Measurements from ENCODE around the gene USP33.

USP33 gene

DNA sequence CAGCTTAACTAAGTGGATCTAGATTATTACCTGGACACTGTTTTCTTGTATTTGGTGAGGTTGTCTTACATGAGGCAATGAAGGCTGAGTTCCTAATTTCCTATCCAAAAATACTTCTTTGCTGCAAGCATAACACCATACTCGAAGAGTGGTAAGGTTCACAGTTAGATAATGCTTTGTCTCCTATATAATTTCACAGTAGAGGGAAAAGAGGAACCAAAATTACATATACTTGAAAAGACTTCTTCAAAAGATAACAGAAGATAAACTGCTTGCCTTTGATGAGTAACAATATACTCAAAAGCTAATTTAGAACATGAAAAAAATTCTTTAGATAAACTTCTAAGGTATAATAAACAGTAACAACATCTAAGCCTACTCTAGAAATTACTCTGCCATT lies 20.4 kb downstream of the USP33 start:
- TF ChIP-seq, protein P1, sequence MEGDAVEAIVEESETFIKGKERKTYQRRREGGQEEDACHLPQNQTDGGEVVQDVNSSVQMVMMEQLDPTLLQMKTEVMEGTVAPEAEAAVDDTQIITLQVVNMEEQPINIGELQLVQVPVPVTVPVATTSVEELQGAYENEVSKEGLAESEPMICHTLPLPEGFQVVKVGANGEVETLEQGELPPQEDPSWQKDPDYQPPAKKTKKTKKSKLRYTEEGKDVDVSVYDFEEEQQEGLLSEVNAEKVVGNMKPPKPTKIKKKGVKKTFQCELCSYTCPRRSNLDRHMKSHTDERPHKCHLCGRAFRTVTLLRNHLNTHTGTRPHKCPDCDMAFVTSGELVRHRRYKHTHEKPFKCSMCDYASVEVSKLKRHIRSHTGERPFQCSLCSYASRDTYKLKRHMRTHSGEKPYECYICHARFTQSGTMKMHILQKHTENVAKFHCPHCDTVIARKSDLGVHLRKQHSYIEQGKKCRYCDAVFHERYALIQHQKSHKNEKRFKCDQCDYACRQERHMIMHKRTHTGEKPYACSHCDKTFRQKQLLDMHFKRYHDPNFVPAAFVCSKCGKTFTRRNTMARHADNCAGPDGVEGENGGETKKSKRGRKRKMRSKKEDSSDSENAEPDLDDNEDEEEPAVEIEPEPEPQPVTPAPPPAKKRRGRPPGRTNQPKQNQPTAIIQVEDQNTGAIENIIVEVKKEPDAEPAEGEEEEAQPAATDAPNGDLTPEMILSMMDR (IDR thresholded peaks at IDR 0.05; ENCODE audit: borderline replicate concordance, control extremely low read depth, extremely low read depth, insufficient read depth, missing control alignments) = no peak
- DNase-seq (ENCODE audit: low spot score) = no peak
- in situ Hi-C loops (cut with MboI; ENCODE audit: low sequenced_read_pairs, unreplicated experiment) = no loop called here

DNA sequence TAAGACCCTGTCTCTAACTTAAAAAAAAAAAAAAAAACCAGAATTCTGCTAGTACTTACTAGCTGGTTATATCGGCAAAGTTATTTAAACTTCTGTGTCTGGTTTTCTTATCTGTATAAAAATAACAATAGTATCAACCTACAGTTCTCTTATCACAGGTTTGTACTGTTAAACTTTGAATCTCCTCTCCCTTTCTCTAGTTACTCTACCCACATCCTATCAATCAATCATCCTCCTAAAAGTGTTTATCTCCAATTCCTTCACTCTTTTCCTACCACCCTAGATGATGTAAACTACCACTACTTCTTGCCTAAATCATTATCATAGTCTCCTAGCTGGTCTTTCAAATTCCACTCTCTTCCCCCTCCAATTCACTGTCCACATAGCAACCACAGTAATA lies 27.6 kb downstream of the USP33 start:
- DNase-seq (ENCODE audit: low spot score) = no peak
- in situ Hi-C loops (cut with MboI; ENCODE audit: low sequenced_read_pairs, unreplicated experiment) = no loop called here
- TF ChIP-seq, protein P1 (IDR thresholded peaks at IDR 0.05; ENCODE audit: borderline replicate concordance, control extremely low read depth, extremely low read depth, insufficient read depth, missing control alignments) = no peak

DNA sequence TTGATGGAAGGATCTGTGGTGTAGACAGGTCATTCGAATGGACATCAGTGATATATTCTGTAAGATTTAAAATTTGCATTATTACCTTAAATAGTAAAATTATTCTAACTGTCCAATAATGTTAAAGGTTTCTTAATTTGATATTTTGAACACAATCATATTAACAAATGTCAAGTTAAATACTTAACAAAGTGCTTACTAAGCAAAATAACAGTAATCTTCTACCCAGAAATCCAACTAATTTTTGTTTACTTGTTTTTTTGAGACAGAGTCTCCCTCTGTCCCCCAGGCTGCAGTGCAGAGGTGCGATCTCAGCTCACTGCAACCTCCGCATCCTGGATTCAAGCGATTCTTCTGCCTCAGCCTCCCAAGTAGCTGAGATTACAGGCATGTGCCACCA lies 33.9 kb downstream of the USP33 start:
- no peak for DNase-seq (ENCODE audit: low spot score)
- in situ Hi-C loops (cut with MboI; ENCODE audit: low sequenced_read_pairs, unreplicated experiment) = loop anchor here (10.0 kb wide), 1 partner anchor 61 kb away; no protein-coding TSS in a partner anchor
- TF ChIP-seq, protein P1 (IDR thresholded peaks at IDR 0.05; ENCODE audit: borderline replicate concordance, control extremely low read depth, extremely low read depth, insufficient read depth, missing control alignments) = no peak

DNA sequence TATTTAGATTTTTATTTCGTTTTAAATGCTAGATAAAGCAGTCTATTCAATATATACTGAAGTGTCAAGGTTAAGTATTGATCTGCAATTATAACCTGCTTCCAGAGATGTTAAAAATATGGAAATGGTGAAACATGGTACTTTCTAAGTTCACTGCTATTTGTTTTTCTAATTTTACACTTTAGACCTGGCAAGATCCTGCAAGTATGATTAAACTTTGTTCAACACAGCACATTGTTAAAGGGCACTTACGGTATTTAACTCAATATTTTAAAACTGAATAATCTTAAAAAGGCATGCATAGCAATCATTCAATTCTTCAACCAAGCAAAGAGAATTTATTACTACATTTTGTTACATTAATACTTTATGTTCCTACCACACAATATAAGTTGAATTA lies 41.5 kb downstream of the USP33 start:
- DNase-seq (ENCODE audit: low spot score) = no peak
- TF ChIP-seq, protein P1 (IDR thresholded peaks at IDR 0.05; ENCODE audit: borderline replicate concordance, control extremely low read depth, extremely low read depth, insufficient read depth, missing control alignments) = no peak
- in situ Hi-C loops (cut with MboI; ENCODE audit: low sequenced_read_pairs, unreplicated experiment) = no loop called here

DNA sequence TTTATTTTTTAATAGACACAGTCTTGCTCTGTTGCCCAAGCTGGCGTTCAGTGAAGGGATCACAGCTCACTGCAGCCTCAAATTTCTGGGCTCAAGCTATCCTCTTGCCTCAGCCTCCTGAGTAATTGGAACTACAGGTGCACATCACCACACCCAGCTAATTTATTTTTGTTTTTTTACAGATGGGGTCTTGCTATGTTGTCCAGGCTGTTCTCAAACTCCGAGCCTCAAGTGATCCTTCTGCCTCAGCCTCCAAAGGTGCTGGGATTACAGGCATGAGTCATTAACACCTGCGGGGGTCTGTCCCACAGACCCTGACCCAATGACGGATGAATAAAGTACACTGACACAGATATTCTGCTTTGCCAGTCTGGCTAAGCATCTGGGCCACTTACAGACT lies 43.6 kb downstream of the USP33 start:
- in situ Hi-C loops (cut with MboI; ENCODE audit: low sequenced_read_pairs, unreplicated experiment) = no loop called here
- TF ChIP-seq, protein P1 (IDR thresholded peaks at IDR 0.05; ENCODE audit: borderline replicate concordance, control extremely low read depth, extremely low read depth, insufficient read depth, missing control alignments) = no peak
- DNase-seq (ENCODE audit: low spot score) = no peak

DNA sequence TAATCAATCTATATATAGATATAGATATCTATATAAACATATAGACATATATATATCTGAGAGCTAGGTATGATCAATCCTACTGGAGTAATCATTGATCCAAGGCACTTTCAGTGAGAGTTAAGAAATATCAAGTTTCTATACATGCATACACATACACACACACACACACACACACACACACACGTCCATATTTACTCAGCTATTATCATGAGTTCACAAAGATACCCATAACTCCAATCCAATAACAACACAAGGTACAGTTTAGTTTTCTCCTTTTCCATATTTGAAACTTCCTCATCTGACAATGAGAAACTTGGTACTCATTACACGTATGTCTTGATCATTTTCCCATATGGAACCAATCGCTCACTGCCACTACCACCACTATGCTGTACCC lies 49.9 kb downstream of the USP33 start:
- no peak for DNase-seq (ENCODE audit: low spot score)
- in situ Hi-C loops (cut with MboI; ENCODE audit: low sequenced_read_pairs, unreplicated experiment) = no loop called here
- TF ChIP-seq, protein P1 (IDR thresholded peaks at IDR 0.05; ENCODE audit: borderline replicate concordance, control extremely low read depth, extremely low read depth, insufficient read depth, missing control alignments) = no peak

DNA sequence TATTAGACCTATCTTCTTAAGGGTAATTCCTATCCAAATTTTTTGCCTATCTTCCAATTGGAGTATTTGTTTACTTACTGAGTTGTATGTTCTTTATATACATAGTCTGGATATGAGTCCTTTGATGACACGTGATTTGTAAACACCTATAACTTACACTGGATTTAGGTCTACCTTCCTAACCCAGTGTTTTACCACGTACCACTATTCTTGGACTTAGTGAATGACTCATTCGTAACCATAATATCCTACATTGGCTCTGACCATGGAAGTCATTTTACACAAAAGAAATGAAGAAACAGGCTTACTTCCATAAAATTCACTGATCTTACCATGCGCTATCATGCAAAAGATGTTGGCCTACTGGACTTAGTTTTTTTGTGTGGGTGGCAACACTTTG lies 53.3 kb downstream of the USP33 start:
- TF ChIP-seq, protein P1 (IDR thresholded peaks at IDR 0.05; ENCODE audit: borderline replicate concordance, control extremely low read depth, extremely low read depth, insufficient read depth, missing control alignments) = no peak
- in situ Hi-C loops (cut with MboI; ENCODE audit: low sequenced_read_pairs, unreplicated experiment) = no loop called here
- no peak for DNase-seq (ENCODE audit: low spot score)

Data from GM13976 (cell line).